ENCODE measurements around the gene C1orf198. TPM values are rescaled to one million over a fixed set of nuclear protein-coding genes. Genes with fewer than 3 reads are reported as not detected.

The C1orf198 gene
- polyA plus RNA-seq, 3 donors: 1.3 to 2.7 (median 1.6) TPM

GRCh38 chr1:230836793-230837192 is 31.5 kb downstream of the C1orf198 start:
- Mint-ChIP-seq H3K27me3 (ENCODE audit: low read depth in 3 of 3) (peaks cover 1 to 9% (median 2%) of the 10 kb centered on the region in 3 donors), H3K27ac (no peak overlapping the region), H3K36me3 (no peaks in the 10 kb centered on the region), H3K4me1 (no peaks in the 10 kb centered on the region), H3K4me3 (no peak overlapping the region), H3K9me3 (peaks cover 0 to 5% (median 0%) of the 10 kb centered on the region in 7 donors)
- H3K27me3 ChIP-seq (ENCODE audit: control insufficient read depth in 2 of 2, insufficient read depth in 2 of 2, low read length in 2 of 2): no peaks in the 10 kb centered on the region
- H3K9ac ChIP-seq (ENCODE audit: insufficient read depth, low read length, poor library complexity, severe bottlenecking): no peak overlapping the region
- no peaks in the 10 kb centered on the region for H3K9me3 ChIP-seq (replicated peaks in 1 of 2; ENCODE audit: control insufficient read depth in 1 of 2, insufficient read depth in 1 of 2, low read length in 2 of 2)
- no peaks in the 10 kb centered on the region for H3K36me3 ChIP-seq (replicated peaks in 1 of 2; ENCODE audit: control insufficient read depth in 1 of 2, insufficient read depth in 2 of 2, low read length in 2 of 2)
- TF ChIP-seq CTCF (IDR thresholded peaks at IDR 0.05): no peak
- H3K4me2 ChIP-seq (replicated peaks; ENCODE audit: extremely low read depth, low read length, poor library complexity, severe bottlenecking): no peak overlapping the region
- WGBS (ENCODE audit: insufficient coverage): 100% methylated on average over 3 of the region's 5 CpGs
- H3K4me3 ChIP-seq (replicated peaks in 1 of 3; ENCODE audit: low read depth in 2 of 3, low read length in 3 of 3): no peak overlapping the region
- H3K79me2 ChIP-seq (ENCODE audit: insufficient read depth, low read length): no peaks in the 10 kb centered on the region
- H2AFZ ChIP-seq (ENCODE audit: insufficient read depth, low read depth, low read length, poor library complexity, severe bottlenecking): no peak overlapping the region
- no peak for DNase-seq
- intact Hi-C loops (cut with micrococcal nuclease): no loop called here
- H3K4me1 ChIP-seq (ENCODE audit: control insufficient read depth in 1 of 2, insufficient read depth in 2 of 2, low read length in 2 of 2): no peaks in the 10 kb centered on the region
- no peak overlapping the region for H3K27ac ChIP-seq (ENCODE audit: low read depth in 1 of 2, low read length in 2 of 2)
- H4K20me1 ChIP-seq (ENCODE audit: insufficient read depth, low read length): no peaks in the 10 kb centered on the region

DNA sequence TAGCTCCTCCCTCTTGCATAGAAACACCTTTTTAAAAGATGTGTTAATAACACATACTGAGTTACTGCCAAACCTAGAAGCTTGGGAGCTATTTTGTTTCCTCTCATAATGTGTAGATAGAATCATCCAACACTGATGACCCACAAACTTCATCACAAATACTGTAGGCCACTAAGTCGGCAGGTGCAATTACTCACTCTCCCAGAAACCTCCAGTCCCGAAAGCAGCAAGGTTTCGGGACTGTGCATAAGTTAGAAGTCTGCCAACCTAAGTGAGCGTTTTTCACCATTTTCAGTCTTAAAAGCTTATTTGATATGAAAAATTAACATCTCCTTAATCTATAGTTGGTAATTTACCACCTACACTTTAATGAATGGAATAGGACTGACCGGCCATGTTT is 32.0 kb downstream of the C1orf198 start:
- H3K27ac ChIP-seq (ENCODE audit: low read depth in 1 of 2, low read length in 2 of 2): no peak overlapping the region
- H2AFZ ChIP-seq (ENCODE audit: insufficient read depth, low read depth, low read length, poor library complexity, severe bottlenecking): no peak overlapping the region
- peaks cover 1 to 9% (median 2%) of the 10 kb centered on the region in 3 donors for H3K27me3 Mint-ChIP-seq (ENCODE audit: low read depth in 3 of 3)
- H3K4me3 Mint-ChIP-seq: no peak overlapping the region
- H3K4me2 ChIP-seq (replicated peaks; ENCODE audit: extremely low read depth, low read length, poor library complexity, severe bottlenecking): no peak overlapping the region
- peaks cover 0 to 5% (median 0%) of the 10 kb centered on the region in 7 donors for H3K9me3 Mint-ChIP-seq
- no peaks in the 10 kb centered on the region for H3K36me3 Mint-ChIP-seq
- no peaks in the 10 kb centered on the region for H3K79me2 ChIP-seq (ENCODE audit: insufficient read depth, low read length)
- WGBS (ENCODE audit: insufficient coverage): no CpG with 5 or more reads among the region's 5 CpGs
- intact Hi-C loops (cut with micrococcal nuclease): no loop called here
- no peaks in the 10 kb centered on the region for H3K36me3 ChIP-seq (replicated peaks in 1 of 2; ENCODE audit: control insufficient read depth in 1 of 2, insufficient read depth in 2 of 2, low read length in 2 of 2)
- DNase-seq: no peak
- H3K27ac Mint-ChIP-seq: no peak overlapping the region
- no peak for TF ChIP-seq CTCF (IDR thresholded peaks at IDR 0.05)
- no peaks in the 10 kb centered on the region for H3K27me3 ChIP-seq (ENCODE audit: control insufficient read depth in 2 of 2, insufficient read depth in 2 of 2, low read length in 2 of 2)
- H4K20me1 ChIP-seq (ENCODE audit: insufficient read depth, low read length): no peaks in the 10 kb centered on the region
- no peaks in the 10 kb centered on the region for H3K4me1 ChIP-seq (ENCODE audit: control insufficient read depth in 1 of 2, insufficient read depth in 2 of 2, low read length in 2 of 2)
- H3K9ac ChIP-seq (ENCODE audit: insufficient read depth, low read length, poor library complexity, severe bottlenecking): no peak overlapping the region
- no peak overlapping the region for H3K4me3 ChIP-seq (replicated peaks in 1 of 3; ENCODE audit: low read depth in 2 of 3, low read length in 3 of 3)
- H3K4me1 Mint-ChIP-seq: no peaks in the 10 kb centered on the region
- no peaks in the 10 kb centered on the region for H3K9me3 ChIP-seq (replicated peaks in 1 of 2; ENCODE audit: control insufficient read depth in 1 of 2, insufficient read depth in 1 of 2, low read length in 2 of 2)

Measured in CD14-positive monocyte (primary cell).